UCSD-AML1 (cell line): ENCODE measurements around the gene MANSC4.
A peak's percentile ranks its signal among the peaks of the same experiment; 100 is the strongest.
"Not testable (repeated sequence)": the region's sequence is repeated elsewhere in the genome, so short reads cannot be mapped to it uniquely, and the experiment has no call there.

Experiments used
- DNase-seq: peaks from one replicate; lab custom pipeline; 2025; ENCODE audit not compliant: unreplicated experiment; lab: John Stamatoyannopoulos, UW

MANSC4 gene

DNA sequence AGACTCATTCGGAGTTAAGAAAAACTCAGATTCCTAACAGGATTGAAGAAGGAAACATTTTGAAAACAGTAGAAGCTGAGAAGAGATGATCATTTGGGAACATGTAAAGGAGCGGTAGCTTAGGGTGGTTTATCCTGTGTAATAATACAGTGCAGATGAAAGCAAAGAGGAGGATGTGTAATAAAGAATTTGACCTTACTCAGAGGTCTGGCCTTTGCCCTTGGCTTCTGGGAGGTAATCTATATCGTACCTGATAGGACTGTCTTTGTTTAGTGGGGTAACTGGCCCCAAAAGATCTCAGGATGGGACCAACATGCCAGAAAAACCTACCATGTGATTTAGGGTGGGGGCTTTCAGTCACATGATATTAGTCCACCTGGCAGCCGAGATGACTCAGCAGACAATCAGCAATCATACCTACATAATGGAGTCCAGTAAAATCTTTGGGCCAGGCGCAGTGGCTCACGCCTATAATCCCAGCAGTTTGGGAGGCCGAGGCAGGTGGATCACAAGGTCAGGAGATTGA lies 23.3 kb downstream of the MANSC4 start:
- DNase-seq = no peak

DNA sequence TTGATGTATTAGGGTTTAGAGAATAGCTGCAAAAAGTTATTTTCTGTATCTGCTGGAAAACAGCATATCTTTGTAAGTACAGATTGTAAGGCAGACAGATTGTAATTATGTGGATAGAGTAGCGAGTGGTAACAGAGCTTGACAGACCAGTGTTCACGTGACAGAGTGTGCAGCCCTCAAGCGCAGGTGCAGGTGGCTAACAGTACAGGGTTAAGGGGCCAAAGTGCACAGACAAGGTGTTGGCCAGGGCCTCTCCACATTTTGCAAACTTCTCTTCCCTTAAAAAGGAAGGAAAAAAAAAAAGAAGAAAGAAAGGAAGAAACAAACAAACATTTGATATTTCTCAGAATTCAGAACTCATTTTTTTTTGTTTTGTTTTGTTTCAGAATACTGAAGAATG lies 25.2 kb downstream of the MANSC4 start:
- DNase-seq = no peak

DNA sequence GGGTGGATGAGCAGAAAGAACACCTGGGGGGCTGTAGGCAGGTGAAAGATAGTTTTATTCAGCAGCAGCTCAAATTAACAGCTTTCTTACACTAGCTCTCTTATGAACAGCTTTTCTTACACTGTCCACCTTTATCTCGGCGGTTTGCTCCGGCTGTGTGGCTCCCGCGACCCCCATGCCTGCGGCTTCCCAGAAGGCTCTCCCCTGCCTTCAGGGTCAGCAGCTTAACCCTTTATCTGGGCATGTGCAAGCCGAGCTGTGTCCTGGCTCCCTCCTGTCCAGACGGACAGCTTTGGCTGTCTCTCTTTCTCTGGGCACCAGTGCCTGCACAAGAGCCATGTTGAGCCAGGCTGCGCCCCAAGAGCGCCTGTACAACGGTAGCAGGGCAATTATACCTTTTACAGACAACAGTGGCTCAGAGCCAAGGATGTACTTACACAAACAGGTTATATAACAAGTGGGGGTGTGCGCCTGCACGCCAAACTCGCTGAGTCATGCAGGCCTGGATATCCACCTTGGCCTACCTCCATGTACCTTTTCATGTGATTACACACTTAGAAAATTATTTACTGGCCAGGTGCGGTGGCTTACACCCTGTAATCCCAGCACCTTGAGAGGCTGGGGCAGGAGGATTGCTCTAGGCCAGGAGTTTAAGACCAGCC lies 28.5 kb downstream of the MANSC4 start:
- DNase-seq = no peak

DNA sequence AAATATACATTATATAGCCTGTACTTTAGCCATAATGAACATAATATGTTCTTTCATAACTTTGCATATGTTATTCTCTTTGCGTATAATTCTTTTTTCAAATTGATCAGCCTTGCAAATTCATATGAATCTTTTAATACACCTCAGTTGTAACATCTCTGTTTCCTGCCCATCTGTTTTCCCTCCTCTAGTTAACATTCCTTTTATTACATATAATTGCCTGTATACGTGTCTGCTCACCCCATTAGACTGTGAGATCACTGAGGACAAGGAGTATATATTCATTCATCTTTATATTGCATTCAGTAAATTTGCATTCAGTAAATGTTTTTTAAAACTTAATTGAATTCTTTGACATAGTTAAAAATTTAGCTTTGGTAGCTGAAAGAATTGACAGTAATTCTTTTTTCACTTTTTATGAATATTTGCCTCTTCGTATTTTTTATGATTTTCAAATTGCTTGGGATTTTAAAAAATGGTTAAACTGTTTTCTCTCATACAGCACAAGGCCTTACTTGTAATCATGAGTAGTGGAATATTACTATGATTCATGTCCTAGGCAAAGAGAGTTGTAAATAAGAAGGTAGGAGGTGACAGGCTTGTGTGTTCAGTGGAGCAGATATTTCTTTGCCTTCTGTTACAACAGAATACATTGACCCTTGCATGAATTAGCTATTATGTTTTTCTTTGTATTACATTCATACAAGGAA lies 32.8 kb downstream of the MANSC4 start:
- no peak for DNase-seq

DNA sequence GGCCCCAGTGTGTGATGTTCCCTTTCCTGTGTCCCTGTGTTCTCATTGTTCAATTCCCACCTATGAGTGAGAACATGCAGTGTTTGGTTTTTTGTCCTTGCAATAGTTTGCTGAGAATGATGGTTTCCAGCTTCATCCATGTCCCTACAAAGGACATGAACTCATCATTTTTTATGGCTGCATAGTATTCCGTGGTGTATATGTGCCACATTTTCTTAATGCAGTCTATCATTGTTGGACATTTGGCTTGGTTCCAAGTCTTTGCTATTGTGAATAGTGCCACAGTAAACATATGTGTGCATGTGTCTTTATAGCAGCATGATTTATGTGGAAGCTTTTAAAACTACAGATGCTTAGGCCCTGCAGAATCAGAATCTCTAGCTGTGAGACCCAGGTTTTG lies 34.3 kb downstream of the MANSC4 start:
- not testable (repeated sequence) for DNase-seq

DNA sequence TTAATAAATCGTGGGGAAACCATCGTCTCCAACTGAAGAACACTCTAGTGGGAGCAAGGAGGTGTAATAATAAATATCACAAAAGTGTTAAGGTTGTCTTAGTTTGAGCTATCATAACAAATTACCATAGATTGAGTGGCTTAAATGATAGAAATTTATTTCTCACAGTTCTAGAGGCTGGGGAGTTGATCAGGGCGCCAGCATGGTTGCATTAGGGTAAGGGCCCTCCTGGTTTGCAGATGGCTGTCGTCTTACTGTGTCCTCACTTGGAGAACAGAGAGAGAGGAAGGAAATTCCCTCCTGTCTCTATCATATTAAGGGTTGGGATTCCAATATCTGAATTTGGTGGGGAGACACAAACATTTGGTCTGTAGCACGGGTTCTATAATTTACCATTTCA lies 36.4 kb downstream of the MANSC4 start:
- DNase-seq = no peak

DNA sequence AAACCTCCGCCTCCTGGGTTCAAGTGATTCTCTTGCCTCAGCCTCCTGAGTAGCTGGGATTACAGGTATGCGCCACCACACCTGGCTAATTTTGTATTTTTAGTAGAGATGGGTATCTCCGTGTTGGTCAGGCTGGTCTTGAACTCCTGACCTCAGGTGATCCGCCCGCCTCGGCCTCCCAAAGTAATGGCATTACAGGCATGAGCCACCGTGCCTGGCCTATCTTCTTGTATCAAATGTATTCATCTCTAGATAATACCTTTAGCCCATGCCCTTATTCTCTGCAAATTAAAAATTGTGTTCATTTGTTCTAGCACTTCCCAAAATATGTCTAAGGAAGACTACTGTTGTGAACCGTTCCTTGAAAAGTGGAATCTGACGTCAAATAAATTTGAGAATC lies 45.7 kb downstream of the MANSC4 start:
- DNase-seq = not testable (repeated sequence)

DNA sequence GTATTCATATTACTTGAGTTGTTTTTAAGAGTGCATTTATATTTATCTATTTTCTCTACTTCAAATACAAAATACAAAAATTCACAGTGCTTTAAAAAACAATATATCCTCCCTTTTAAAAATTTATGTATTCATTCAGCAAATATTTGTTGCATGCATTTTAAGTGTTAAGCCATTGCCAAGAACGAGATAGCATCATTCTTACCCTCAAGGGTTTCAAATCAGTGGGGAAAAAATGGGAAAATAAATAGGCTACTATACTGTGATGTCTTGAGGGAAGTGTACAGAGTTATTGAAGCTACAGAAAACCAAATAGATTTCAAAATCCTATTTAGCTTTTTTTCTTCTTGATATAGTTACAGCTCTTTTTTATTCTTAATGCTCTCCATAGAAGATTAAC lies 46.2 kb downstream of the MANSC4 start:
- DNase-seq = no peak

DNA sequence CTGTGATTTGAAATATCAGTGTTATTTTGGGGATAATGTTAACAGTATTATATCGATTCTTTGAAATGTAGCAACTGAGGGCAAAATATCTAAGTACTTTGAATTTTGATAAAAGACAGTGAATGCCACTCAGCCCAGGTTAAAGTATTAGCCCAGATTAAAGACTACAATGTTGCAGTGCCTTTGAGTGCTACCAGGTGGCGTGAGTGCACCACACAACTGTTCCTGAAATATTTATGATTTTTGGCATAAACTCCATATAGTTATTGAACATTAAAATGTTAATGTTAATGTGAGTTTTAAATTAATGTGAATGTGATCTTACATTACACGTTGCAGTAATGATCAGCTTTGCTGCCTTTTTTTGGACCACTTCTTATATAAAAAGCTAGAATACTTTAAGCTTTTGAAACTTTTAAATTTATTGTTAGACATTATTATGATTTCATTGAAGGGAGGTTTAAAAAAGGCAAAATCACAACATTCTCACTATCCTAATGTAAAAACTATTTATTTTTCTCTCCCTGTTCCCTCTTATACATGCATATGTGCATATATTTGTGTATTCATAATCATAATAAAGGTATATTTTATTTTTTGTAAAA lies 46.9 kb downstream of the MANSC4 start:
- peak; percentile 10 for DNase-seq

DNA sequence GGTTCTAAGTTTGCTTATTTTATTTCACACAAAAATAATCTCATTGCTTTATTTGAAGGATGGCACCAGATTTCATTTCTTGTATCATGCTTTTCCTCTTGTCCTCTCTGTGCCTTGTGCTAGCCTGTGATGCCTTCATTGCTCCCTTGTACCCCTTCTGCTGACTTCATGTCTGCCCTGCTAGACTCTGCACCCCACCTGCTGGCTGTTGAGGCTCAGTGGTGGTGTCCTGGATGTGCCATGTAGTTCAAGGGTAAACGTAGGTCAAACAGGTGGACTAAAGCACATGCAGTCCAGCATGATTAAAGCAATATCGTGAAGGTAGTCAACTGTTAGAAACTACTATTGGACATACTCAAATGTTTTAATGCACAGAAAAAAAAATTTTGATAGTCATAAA lies 47.8 kb downstream of the MANSC4 start:
- no peak for DNase-seq

DNA sequence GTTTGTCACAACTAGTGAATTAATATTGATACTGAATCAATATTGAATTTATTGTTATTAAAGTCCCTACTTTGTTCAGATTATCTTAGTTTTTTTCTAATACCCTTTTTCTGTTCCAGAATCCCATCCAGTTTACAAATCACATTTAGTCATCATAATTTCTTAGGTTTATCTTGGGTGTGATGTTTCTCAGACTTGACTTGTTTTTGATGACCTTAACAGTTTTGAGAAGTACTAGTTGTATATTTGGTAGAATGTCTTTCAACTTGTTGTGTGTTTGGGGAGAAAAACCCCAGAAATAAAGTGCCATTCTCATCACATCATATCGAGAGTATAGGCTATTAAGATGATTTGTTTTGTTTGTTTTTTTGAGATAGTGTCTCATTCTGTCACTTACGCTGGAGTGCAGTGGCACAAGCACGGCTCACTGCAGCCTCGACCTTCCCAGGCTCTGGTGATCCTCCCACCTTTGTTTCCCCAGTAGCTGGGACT lies 49.9 kb downstream of the MANSC4 start:
- DNase-seq = no peak

DNA sequence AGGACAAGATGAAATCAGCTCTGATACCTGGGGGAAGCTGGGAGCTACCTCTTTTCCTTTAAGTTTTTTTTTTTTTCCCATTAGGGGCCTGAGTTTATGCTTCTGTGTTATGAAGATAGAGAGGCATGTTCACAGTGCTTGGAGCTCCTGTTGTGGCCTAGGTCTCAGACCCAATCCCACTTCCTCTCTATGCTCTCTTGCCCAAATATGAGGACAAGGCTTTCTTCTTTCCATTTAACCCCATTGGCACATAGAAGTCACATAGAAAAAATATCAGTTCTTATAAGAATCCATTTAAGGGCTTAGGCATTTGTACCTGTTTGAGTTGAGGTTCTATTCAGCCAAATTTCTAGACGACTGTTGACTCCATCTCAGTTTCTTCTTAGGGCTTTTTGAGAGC lies 56.8 kb downstream of the MANSC4 start:
- DNase-seq = no peak
